ENCODE measurements around the gene NRARP. TPM values are rescaled to one million over a fixed set of nuclear protein-coding genes. Genes with fewer than 3 reads are reported as not detected.

The NRARP gene
- polyA plus RNA-seq, 1 experiment, result 0.17 TPM

DNA sequence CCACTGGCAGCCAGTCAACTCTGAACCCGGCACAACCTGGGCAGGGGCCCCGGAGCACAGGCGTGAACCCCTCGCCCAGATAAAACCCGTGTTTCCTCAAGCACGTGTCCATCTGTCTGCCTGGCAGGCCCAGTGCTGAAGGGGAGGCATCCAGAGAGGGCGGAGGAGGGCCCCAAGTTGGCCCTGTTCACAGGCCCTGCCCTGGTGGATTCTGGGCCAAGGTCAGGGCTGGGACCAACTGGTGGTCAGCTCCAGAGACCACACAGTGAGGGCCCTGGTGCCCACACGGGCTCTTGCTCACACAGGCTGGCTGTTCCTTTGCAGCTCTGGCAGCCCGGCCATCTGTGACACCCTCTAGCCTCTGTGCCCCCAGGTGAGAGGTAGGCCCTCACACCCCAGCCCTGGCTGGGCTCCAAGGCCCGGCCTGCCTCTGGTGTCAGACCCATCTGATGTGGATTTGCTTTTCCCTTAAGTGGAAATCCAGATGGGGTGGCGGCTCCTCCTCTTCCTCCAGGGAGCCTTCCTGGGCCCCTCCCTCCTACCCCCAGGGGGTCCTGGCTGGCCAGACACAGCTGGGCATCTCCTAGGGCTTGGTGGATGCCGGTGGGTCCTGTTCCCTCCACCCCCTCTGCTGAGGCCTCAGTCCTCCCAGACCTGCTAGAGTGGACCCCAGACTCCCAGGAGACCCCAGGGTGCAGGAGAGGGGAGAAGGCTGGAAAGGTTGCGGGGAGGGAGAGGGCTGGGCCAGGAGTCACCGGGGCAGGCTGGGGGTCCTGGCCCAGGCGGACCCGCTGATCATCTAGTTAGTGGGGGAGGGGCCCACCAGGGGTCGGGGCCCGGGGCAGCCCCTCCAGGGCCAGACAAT is 51.5 kb downstream of the NRARP start:
- CTCF ChIA-PET, result interaction anchor here (1.3 to 3.5 kb wide), 2 partner anchors 8 to 14 kb away, joined by 5 to 14 read pairs; no protein-coding TSS in a partner anchor
- TF ChIP-seq CTCF (IDR thresholded peaks at IDR 0.05; ENCODE audit: insufficient read depth, low read depth, low read length), result no peak
- POLR2A ChIA-PET, result no interaction called here

More for the DNA sequence above, 51.5 kb downstream of the NRARP start:
- H3K27me3 ChIP-seq (ENCODE audit: control insufficient read depth, insufficient read depth, low read length), result no peaks in the 10 kb centered on the region; the same call in 1 of the 2 replicates
- no peak overlapping the region for H3K4me3 ChIP-seq (ENCODE audit: low read depth, low read length)
- DNase-seq (ENCODE audit: low read depth), result no peak
- no peaks in the 10 kb centered on the region for H3K36me3 ChIP-seq (ENCODE audit: control insufficient read depth, insufficient read depth, low read length)

Other genes with a start within 250 kb of the NRARP start
- not detected in 2 replicates for gene ENTPD2, start 248.2 kb downstream of the NRARP start, polyA plus RNA-seq (2011; rRNA removed)
- 5.1 and 8.6 TPM in 2 replicates for gene SAPCD2, start 231.7 kb downstream of the NRARP start, polyA plus RNA-seq (2011; rRNA removed)
- gene UAP1L1, start 224.8 kb downstream of the NRARP start, polyA plus RNA-seq (2011; rRNA removed), result 2.8 and 5.6 TPM in 2 replicates
- 53.0 and 80.0 TPM in 2 replicates for gene MAN1B1, start 215.3 kb downstream of the NRARP start, polyA plus RNA-seq (2011; rRNA removed)
- 66.7 and 94.4 TPM in 2 replicates for gene DPP7, start 187.5 kb downstream of the NRARP start, polyA plus RNA-seq (2011; rRNA removed)
- 0.04 and 0.10 TPM in 2 replicates for gene GRIN1, start 163.1 kb downstream of the NRARP start, polyA plus RNA-seq (2011; rRNA removed)
- gene LRRC26, start 132.2 kb downstream of the NRARP start, polyA plus RNA-seq (2011; rRNA removed), result not detected in 2 replicates
- gene TMEM210, start 130.2 kb downstream of the NRARP start, polyA plus RNA-seq (2011; rRNA removed), result not detected in 2 replicates
- gene ANAPC2, start 113.7 kb downstream of the NRARP start, polyA plus RNA-seq (2011; rRNA removed), result 14.6 and 25.5 TPM in 2 replicates
- 53.8 and 81.4 TPM in 2 replicates for gene SSNA1, start 113.6 kb downstream of the NRARP start, polyA plus RNA-seq (2011; rRNA removed)
- 2.9 and 3.5 TPM in 2 replicates for gene TPRN, start 101.5 kb downstream of the NRARP start, polyA plus RNA-seq (2011; rRNA removed)
- 37.8 and 43.8 TPM in 2 replicates for gene TMEM203, start 96.6 kb downstream of the NRARP start, polyA plus RNA-seq (2011; rRNA removed)
- 4.4 and 7.1 TPM in 2 replicates for gene NDOR1, start 96.6 kb downstream of the NRARP start, polyA plus RNA-seq (2011; rRNA removed)
- 0.26 and 0.39 TPM in 2 replicates for gene RNF208, start 80.0 kb downstream of the NRARP start, polyA plus RNA-seq (2011; rRNA removed)
- 0.58 and 0.74 TPM in 2 replicates for gene CYSRT1, start 77.1 kb downstream of the NRARP start, polyA plus RNA-seq (2011; rRNA removed)
- not detected in 2 replicates for gene RNF224, start 74.8 kb downstream of the NRARP start, polyA plus RNA-seq (2011; rRNA removed)
- not detected in 2 replicates for gene SLC34A3, start 71.4 kb downstream of the NRARP start, polyA plus RNA-seq (2011; rRNA removed)
- gene TUBB4B, start 61.0 kb downstream of the NRARP start, polyA plus RNA-seq (2011; rRNA removed), result 263 and 385 TPM in 2 replicates
- gene STPG3, start 51.0 kb downstream of the NRARP start, polyA plus RNA-seq (2011; rRNA removed), result not detected in 2 replicates
- gene NELFB, start 46.9 kb downstream of the NRARP start, polyA plus RNA-seq (2011; rRNA removed), result 26.6 and 51.9 TPM in 2 replicates
- gene TOR4A, start 24.5 kb downstream of the NRARP start, polyA plus RNA-seq (2011; rRNA removed), result 16.9 and 23.8 TPM in 2 replicates
- 4.9 and 5.4 TPM in 2 replicates for gene EXD3, start 120.9 kb upstream of the NRARP start, polyA plus RNA-seq (2011; rRNA removed)
- gene NOXA1, start 121.1 kb upstream of the NRARP start, polyA plus RNA-seq (2011; rRNA removed), result 0.20 and 0.32 TPM in 2 replicates
- gene ENTPD8, start 139.1 kb upstream of the NRARP start, polyA plus RNA-seq (2011; rRNA removed), result not detected in 2 replicates
- 21.5 and 35.7 TPM in 2 replicates for gene NSMF, start 157.1 kb upstream of the NRARP start, polyA plus RNA-seq (2011; rRNA removed)
- gene PNPLA7, start 248.1 kb upstream of the NRARP start, polyA plus RNA-seq (2011; rRNA removed), result 0.40 and 0.63 TPM in 2 replicates
- gene MRPL41, start 249.6 kb upstream of the NRARP start, polyA plus RNA-seq (2011; rRNA removed), result 19.8 and 28.7 TPM in 2 replicates

Data from BJ (cell line).